Stomach (tissue), 9 donors: ENCODE measurements around the gene SIRT1. TPM values are rescaled to one million over a fixed set of nuclear protein-coding genes. Genes with fewer than 3 reads are reported as not detected.

Source experiments
- DNase-seq, 2 donors: peaks; one replicate each; pipeline versions ENCODE4 v3.0.0 to v3.0.0-alpha.2; 2013 to 2019
- H3K27ac ChIP-seq, 5 donors: fragments of 200-600 bp in 4 of 5; sonication (generic) in 4 of 5; one replicate each; pipeline ENCODE4 v1.5.1; 2013 to 2019; ENCODE audit warnings: mild to moderate bottlenecking in 1 of 5, moderate library complexity in 1 of 5
- H3K27me3 ChIP-seq, 3 donors: fragments of 200-600 bp; sonication (generic); one replicate each; pipeline ENCODE4 v1.5.1; 2017 to 2019; ENCODE audit warnings: mixed run types in 1 of 3
- H3K36me3 ChIP-seq, 4 donors: fragments of 200-600 bp; sonication (generic); 1 replicate in 3 of 4; 2 replicates in 1 of 4; pipeline ENCODE4 v1.5.1; 2016 to 2019
- H3K4me1 ChIP-seq, 4 donors: fragments of 200-600 bp; sonication (generic); one replicate each; pipeline ENCODE4 v1.5.1; 2016 to 2019
- H3K4me3 ChIP-seq, 4 donors: fragments of 200-600 bp; sonication (generic) in 3 of 4; one replicate each; pipeline ENCODE4 v1.5.1; 2016 to 2019; ENCODE audit warnings: mild to moderate bottlenecking in 1 of 4
- H3K9me3 ChIP-seq, 4 donors: fragments of 200-600 bp; sonication (generic); one replicate each; pipeline ENCODE4 v1.5.1; 2016 to 2019
- EP300 ChIP-seq: sonication (generic); formaldehyde crosslinking; IDR thresholded peaks from one replicate; pipeline ENCODE4 v1.6.1; 2017; ENCODE audit warnings: antibody characterized with exemption
- POLR2A ChIP-seq, 4 donors: fragments of 450-650 bp; IDR thresholded peaks; one replicate each; pipeline ENCODE4 v1.6.1; 2016; ENCODE audit warnings: antibody characterized with exemption in 4 of 4, control low read depth in 2 of 4, mild to moderate bottlenecking in 1 of 4, moderate library complexity in 1 of 4
- POLR2AphosphoS5 ChIP-seq, 3 donors: sonication (generic); formaldehyde crosslinking; IDR thresholded peaks; one replicate each; pipeline ENCODE4 v1.6.1; 2016; ENCODE audit warnings: antibody characterized with exemption in 3 of 3
- WGBS, 5 donors: extraction: QIAGEN DNeasy Blood & Tissue Kit in 3 of 5; methylation state at CpG; one replicate each; pipeline versions ENCODE4 v1.1.5 to v1.1.7; 2013 to 2018; 5-methylcytosine and 5-hydroxymethylcytosine counted together
- intact Hi-C: fragments of 100-400 bp; cut with DNase I; formaldehyde crosslinking; loops from one replicate; pipeline ENCODE4 v1.15.1; 2023; ENCODE audit warnings: low total_unique reads
- polyA plus RNA-seq, 3 donors: library from polyadenylated mRNA; stranded (reverse); fragments of 200-250 nt; gene quantifications; one replicate each; pipeline ENCODE4 v1.2.3, GENCODE V29; 2013
- total RNA-seq, 5 donors: library from RNA; depleted of rRNA; stranded (reverse); fragments of >200 nt; gene quantifications; one replicate each; pipeline versions ENCODE4 v1.1.0 to v1.2.3, GENCODE V29; 2014 to 2016
- TF ChIP-seq, protein P1 (sequence below), 7 experiments: fragments of 450-650 bp in 4 of 7; fragments of 200-600 bp in 3 of 7; sonication (generic) in 3 of 7; IDR thresholded peaks; one replicate each; pipeline ENCODE4 v1.5.1; 2016 to 2019; ENCODE audit warnings: antibody characterized with exemption in 7 of 7, control low read depth in 2 of 7, mild to moderate bottlenecking in 1 of 7
- donor health status: healthy with polysubstance abuse.
- donor health status: Bipolar disorder and iron deficiency.
- donor health status: healthy.

The SIRT1 gene
- total and polyA plus RNA-seq, 8 donors: 7.7 to 41.4 (median 17.0) TPM

DNA sequence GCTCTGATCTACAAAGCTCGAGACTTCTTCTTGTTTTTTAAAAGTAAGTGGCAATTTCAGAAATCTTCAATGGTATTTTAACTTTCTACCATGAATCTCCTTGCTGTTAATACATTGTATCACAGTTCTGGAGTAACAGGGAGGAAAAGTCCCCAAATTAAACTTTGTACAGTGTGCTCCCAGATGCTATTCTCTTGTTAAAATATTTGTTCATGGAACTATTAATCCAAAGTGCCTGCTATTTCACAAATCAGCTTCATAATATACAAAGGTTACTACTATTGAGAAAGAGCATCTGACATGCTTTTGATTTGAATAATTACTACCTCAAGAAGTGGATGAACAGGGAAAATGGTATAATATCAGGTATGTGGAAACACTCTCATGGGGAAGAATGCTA lies 36.6 kb downstream of the SIRT1 start:
- Histone ChIP-seq H3K4me3 (no peak overlapping the region), H3K27me3 (no peaks in the 10 kb centered on the region), H3K4me1 (no peaks in the 10 kb centered on the region), H3K9me3 (no peaks in the 10 kb centered on the region), H3K36me3 (peaks cover 5 to 78% (median 68%) of the 10 kb centered on the region in 4 donors), H3K27ac (no peak overlapping the region)
- whole genome bisulfite sequencing, 5 donors: 84 to 97% (median 93%) methylated on average over 1 of the region's 1 CpG
- intact Hi-C loops: no loop called here
- DNase-seq: no peak
- TF ChIP-seq, protein P1, sequence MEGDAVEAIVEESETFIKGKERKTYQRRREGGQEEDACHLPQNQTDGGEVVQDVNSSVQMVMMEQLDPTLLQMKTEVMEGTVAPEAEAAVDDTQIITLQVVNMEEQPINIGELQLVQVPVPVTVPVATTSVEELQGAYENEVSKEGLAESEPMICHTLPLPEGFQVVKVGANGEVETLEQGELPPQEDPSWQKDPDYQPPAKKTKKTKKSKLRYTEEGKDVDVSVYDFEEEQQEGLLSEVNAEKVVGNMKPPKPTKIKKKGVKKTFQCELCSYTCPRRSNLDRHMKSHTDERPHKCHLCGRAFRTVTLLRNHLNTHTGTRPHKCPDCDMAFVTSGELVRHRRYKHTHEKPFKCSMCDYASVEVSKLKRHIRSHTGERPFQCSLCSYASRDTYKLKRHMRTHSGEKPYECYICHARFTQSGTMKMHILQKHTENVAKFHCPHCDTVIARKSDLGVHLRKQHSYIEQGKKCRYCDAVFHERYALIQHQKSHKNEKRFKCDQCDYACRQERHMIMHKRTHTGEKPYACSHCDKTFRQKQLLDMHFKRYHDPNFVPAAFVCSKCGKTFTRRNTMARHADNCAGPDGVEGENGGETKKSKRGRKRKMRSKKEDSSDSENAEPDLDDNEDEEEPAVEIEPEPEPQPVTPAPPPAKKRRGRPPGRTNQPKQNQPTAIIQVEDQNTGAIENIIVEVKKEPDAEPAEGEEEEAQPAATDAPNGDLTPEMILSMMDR (IDR thresholded peaks at IDR 0.05): no peak
- no peak for TF ChIP-seq EP300
- TF ChIP-seq POLR2A (IDR thresholded peaks at IDR 0.05): no peak
- TF ChIP-seq POLR2AphosphoS5 (IDR thresholded peaks at IDR 0.05): no peak

DNA sequence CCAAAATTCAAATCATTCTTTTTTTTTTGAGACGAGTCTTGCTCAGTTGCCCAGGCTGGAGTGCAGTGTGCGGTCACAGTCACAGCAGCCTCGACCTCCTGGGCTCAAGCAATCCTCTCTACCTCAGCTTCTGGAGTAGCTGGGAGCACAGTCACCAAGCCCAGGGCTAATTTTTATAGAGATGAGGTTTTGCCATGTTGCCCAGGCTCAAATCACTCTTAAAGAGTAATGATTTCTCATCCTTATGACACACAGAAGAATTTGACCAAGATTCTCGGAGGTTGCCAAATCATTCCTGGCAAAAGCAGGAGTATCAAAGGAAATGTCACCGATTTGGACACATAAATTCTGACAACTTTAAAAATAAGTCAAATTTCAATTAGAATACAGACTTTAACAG lies 39.1 kb downstream of the SIRT1 start:
- no peaks in the 10 kb centered on the region for H3K9me3 ChIP-seq
- intact Hi-C loops: no loop called here
- DNase-seq: no peak
- H3K4me1 ChIP-seq: no peaks in the 10 kb centered on the region
- H3K27ac ChIP-seq: no peak overlapping the region
- no peak overlapping the region for H3K4me3 ChIP-seq
- 91 to 96% (median 94%) methylated on average over 5 of the region's 5 CpGs for WGBS, 5 donors
- H3K36me3 ChIP-seq: peaks cover 11 to 76% (median 64%) of the 10 kb centered on the region in 4 donors
- TF ChIP-seq EP300 (no peak), POLR2AphosphoS5 (IDR thresholded peaks at IDR 0.05) (no peak), POLR2A (IDR thresholded peaks at IDR 0.05) (no peak)
- TF ChIP-seq, protein P1 (IDR thresholded peaks at IDR 0.05): no peak
- H3K27me3 ChIP-seq: no peaks in the 10 kb centered on the region

DNA sequence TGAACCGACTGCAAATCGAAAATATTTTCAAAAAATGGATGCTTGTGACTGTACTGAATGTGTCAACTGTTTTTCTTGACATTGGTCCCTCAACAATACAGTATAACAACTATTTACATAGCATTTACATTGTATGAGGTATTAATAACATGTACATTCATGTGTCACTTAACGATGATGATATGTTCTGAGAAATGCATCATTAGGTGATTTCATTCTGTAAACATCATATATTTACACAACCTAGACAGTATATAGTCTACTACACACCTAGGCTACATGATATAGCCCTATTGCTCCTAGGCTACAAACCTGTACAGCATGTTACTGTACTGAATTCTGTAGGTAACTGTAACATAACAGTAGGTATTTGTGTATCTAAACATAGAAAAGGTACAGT lies 39.7 kb downstream of the SIRT1 start:
- Histone ChIP-seq H3K27ac (no peak overlapping the region), H3K9me3 (no peaks in the 10 kb centered on the region), H3K36me3 (peaks cover 11 to 72% (median 63%) of the 10 kb centered on the region in 4 donors), H3K27me3 (no peaks in the 10 kb centered on the region), H3K4me3 (no peak overlapping the region), H3K4me1 (no peaks in the 10 kb centered on the region)
- WGBS, 5 donors: 87 to 94% (median 92%) methylated on average over 3 of the region's 3 CpGs
- intact Hi-C loops: no loop called here
- no peak for TF ChIP-seq POLR2AphosphoS5 (IDR thresholded peaks at IDR 0.05)
- no peak for TF ChIP-seq POLR2A (IDR thresholded peaks at IDR 0.05)
- TF ChIP-seq, protein P1 (IDR thresholded peaks at IDR 0.05): no peak
- TF ChIP-seq EP300: no peak
- DNase-seq: no peak

DNA sequence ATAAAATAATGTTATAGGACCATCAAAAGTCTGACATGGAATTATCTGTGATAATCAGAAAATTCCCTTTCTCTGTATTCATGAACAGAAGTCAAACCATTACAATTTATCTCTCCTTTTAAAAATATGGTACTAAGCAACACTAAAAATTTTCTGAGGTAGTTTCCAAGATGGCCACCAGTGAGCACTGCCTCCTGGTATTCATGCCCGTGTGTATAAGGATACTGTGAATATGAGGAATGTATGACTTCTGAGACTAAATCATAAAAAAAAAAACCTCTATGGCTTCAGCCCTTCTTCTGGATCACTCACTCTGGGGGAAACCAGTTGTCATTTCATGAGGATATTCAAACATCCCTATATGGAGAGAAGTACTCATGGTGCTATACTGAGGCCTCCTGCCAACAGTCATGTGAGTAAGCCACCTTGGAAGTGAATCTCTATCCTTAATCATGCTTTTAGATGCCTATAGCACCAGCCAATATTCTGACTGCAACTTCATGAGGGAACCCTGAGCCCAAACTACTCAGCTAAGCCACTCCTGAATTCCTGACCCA lies 41.1 kb downstream of the SIRT1 start:
- 85 to 92% (median 91%) methylated on average over 1 of the region's 1 CpG for WGBS, 5 donors
- TF ChIP-seq, protein P1 (IDR thresholded peaks at IDR 0.05): no peak
- no peaks in the 10 kb centered on the region for H3K4me1 ChIP-seq
- intact Hi-C loops: no loop called here
- no peak overlapping the region for H3K27ac ChIP-seq
- no peaks in the 10 kb centered on the region for H3K9me3 ChIP-seq
- no peak overlapping the region for H3K4me3 ChIP-seq
- H3K27me3 ChIP-seq: no peaks in the 10 kb centered on the region
- no peak for DNase-seq
- peaks cover 11 to 75% (median 72%) of the 10 kb centered on the region in 4 donors for H3K36me3 ChIP-seq
